NCI-H128 (cell line): ENCODE results near the gene R3HDM1.
"Not testable (repeated sequence)": the region's sequence is repeated elsewhere in the genome, so short reads cannot be mapped to it uniquely, and the experiment has no call there.

Source experiments
- DNase-seq: peaks from one replicate; lab custom pipeline; 2025; ENCODE audit not compliant: unreplicated experiment; lab: John Stamatoyannopoulos, UW

Gene R3HDM1

DNA sequence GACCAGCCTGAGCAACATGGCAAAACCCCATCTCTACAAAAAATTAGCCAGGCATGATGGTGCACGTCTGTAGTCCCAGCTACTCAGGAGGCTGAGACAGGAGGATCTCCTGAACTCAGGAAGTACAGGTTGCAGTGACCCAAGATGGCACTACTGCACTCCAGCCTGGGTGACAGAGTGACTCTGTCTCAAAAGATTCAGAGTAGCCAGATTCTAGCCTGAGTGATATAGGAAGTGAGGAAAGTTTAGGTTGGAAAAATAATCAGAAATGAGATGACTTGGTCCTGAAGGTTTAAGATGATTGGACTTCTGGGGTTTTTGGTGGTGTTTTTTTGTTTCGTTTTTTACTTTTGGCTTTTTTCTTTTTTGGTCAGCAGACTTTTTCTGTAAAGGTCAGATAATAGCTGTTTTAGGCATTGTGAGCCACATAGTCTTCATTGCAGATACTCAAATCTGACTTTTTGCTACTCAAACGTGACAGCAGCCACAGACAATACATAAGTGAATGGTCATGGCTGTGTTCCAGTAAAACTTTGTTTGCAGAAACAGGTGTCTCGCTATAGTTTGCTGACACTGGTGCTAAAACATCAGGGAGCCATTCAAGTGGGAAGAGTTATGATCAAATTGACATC is 106.3 kb downstream of the R3HDM1 start:
- no peak for DNase-seq

DNA sequence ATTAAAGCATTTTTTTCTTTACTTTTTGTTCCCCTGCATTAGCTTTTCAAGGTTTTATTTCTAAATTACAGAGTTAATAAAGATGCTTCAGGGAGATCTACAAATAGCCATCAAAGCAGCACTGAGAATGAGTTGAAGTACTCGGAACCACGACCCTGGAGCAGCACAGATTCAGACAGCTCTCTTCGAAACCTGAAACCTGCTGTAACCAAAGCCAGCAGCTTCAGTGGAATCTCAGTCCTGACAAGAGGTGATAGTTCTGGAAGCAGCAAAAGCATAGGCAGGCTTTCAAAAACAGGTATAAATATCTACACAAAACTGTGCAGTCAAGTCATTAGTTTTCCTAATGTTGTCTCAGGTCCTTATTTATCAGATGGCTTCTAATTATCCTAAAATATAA is 107.5 kb downstream of the R3HDM1 start:
- DNase-seq, result no peak

DNA sequence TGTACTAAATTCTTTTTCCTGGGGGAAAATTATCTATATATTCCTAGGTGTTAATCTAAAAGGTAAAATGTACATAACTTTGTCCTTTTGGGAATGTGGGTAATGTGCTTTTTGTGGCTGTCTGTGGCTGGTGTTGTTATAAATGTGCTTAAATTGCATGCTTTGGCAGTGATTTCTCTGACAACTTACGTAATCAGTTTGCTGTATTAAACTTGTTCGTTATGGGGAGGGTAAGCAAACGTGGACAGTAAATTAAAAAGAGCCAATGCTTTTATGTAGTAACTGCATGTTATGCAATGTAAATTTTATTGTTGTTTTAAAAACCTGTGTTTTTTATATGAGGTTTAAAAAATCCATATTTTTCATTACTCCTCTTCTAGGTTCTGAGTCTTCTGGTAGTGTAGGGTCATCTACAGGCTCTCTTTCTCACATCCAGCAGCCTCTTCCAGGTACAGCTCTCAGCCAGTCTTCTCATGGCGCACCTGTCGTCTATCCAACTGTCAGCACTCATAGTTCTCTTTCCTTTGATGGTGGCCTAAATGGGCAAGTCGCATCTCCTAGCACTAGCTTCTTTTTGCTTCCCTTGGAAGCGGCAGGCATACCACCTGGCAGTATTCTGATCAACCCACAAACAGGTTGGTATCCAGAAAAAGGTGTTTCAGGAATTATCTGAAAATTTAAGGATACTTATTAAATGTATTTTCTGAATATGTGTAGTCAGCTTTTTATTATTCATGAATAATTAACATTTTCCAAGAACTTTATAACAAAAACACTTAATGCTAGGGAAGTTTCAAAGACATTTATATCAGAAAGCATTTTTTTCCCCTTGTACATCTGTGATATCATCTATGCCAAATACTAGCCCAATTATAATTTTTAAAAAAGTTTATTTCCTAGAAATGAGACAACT is 110.1 kb downstream of the R3HDM1 start:
- DNase-seq, result no peak

DNA sequence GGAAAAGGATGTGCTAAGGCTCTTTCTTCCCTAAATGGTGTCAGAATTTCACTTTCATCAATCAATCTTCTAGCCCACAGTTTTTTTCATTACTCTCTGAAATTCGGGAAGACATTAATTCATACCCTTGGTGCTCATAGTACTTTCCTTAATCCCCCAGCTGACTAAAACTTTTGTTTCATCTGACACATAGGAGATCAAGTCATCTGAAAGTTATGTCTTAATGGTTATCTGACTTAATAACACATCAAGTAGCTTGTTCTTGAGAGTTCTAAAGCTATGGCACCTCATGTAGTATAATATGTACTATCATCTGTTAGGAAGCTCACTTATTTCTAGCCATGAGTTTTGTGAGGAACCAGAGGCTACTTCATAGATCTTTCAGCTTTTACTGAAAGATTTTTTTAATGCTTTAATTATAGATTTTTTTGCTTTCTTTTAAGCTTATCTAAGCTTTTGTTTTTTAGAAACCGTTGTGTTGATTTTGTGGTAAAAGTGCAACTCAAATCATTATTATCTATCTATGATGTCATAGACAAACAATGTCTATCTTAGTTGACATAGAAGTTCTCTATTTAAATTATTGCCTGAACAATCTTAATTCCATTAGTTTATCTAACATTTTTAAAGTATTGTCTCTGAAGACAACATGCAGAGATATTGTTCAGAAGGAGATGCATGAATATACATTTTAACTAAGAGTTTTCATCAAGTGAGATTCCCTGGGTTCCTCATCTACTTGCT is 116.7 kb downstream of the R3HDM1 start:
- DNase-seq, result no peak

DNA sequence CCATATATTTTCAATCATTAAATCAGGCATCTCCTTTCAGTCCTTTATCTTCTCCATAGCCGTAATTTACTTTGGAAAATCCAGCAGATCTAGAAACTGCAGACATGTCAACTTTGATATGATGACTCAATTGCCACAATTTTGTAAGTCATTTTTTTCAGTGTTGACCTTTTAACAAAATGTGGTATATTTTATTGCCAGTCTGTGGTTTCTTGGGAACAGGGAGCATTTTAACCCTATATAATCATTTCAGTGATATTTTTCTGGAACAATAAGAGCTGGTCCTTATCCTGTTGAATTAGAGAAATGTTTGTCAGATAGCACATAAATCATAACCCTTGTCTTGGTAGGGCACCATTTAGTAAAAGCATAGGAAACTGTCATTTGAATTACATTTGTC is 119.4 kb downstream of the R3HDM1 start:
- no peak for DNase-seq

DNA sequence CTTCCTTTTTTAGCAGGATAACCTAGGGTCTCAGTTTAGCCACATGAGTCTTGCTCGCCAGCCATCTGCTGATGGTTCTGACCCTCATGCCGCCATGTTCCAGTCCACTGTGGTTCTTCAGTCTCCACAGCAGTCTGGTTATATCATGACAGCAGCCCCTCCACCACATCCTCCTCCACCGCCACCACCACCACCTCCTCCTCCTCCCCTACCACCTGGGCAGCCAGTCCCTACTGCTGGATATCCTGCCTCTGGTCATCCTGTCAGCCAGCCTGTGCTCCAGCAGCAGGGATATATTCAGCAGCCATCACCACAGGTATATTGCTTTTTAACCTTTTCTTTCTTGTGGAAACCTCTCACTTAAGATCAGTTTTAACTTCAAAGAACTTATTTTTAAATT is 120.4 kb downstream of the R3HDM1 start:
- DNase-seq, result no peak

DNA sequence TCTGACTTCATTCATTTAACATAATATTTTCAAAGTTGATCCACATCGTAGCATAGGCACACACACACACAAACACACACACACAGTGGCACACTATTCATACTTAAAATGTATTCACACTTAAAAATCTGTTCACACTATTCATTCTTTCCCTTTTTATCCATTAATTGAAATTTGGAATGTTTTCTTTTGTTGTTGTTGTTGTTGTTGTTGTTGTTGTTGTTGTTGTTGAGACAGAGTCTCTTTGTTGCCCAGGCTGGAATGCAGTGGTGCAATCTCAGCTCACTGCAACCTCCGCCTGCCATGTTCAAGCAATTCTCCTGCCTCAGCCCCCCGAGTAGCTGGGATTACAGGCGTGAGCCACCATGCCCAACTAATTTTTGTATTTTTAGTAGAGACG is 123.0 kb downstream of the R3HDM1 start:
- not testable (repeated sequence) for DNase-seq

DNA sequence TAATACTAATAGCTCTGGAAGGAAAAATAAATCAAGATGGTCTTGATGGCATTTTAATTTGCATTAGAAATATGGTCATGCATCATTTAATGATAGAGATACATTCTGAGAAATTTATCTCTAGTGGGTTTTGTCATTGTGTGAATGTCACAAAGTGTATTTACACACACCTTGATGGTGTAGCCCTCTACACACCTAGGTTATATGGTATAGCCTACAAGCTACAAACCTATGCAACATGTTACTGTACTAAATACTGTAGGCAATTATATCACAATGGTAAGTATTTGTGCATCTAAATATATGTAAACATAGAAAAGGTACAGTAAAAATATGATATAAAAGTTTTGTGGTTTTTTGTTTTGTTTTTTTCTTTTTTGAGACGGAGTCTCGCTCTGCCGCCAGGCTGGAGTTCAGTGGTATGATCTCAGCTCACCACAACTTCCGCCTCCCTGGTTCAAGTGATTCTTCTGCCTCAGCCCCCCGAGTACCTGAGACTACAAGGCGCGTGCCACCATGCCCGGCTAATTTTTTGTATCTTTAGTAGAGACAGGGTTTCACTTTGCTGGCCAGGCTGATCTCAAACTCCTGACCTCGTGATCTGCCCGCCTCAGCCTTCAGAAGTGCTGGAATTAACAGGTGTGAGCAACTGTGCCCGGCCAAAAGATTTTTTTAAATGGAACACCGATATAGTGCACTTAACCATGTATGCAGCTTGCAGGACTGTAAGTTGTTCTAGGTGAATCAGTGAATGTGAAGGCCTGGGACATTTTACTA is 126.7 kb downstream of the R3HDM1 start:
- DNase-seq, result no peak

DNA sequence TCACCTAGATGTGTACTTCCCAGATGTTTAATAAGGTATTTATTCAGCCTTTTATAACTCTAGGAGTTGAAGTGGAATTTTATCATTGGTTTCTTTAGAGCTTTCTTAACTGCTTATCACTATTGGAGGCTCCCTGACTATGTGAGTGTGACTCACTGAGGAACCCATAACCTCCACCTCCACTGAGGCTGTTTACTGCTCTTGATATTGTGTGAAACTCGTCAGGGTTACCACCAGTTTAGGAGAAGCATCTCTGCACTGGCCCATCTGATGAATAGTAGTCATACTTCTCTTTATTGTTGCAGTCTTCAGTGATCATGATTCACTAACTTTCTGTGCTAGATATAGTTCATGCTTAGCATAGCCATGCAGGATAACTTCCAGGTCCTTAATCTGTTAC is 130.8 kb downstream of the R3HDM1 start:
- no peak for DNase-seq

DNA sequence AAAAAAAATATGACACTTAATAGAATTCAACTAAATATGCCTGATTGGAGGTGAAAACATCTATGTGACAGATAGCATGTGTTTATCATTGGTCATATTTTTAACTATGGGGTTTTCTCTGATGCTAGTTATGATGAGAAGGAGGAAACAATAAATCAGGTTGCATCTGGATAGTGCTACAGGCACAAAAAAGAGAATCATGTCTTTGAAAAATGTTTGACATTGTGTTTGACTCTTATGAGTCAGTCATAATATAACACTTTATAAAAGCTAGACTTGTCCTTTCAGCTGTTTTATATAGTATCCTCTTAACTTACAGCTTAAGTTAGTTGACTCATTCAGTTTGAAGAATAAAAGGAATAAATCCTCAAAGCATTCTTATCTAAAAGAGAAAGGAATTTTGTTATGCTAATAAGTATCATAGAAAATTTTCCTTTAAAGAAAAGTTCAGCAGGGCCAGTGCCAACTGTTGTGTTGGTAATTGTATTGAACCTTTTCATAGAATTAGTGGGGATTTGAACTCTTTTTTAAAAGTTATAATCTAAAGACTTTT is 131.9 kb downstream of the R3HDM1 start:
- no peak for DNase-seq

DNA sequence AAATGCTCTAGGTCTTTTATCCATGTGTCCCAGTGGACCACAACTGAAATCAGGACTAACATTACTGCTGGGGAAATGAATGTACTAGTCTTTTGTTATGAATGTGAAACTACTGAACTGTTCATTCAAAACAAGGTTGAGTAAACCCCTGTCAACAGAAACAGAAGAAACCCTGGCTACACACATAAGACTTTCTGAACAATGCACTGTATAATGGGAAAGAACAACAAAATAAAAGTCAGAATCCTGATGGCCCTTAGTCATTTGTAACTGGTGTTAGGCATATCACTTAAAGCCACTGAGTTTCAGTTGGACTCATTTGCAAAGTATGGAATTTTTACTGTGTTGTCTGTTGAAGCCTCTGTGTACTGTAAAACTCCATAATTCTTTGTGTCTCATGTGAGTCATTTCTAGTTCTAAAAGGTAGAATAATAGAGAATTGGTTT is 133.4 kb downstream of the R3HDM1 start:
- no peak for DNase-seq

DNA sequence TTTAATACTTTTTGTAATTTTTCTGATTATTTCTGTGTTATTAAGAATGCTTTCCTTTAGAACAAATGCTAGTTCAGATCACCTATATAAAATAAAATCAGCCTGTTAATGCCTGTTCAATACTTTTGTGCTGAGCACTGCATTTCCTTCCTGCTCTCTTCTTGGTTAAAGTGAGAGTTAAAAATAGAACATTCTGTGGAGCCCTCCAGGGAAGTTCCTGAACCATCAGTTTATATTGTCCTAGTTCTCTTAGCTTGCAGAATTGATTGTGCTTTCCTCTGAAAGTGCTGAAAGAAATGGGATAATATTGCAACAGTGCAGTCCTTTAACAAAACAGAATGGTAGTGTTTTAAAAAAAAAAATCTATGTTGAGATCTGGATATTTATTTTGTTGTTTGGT is 135.8 kb downstream of the R3HDM1 start:
- DNase-seq, result no peak

DNA sequence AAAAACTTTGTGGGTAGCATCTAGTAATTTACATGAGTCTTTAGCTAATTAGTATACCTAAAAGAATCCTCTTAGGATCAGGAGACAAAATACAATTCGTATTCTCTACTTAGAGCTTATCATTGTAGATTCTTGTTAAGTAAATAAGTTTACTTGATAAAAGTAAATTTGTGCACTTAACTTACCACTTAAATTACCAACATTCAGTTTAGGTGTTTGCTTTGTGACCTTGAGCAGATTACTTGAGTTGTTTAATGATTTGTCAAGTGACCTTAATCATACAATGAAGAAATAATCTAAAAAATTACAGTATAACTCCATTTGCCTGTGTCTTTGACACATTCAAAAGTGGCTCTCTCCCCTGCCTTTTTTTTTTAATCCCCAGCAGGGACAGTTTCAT is 143.2 kb downstream of the R3HDM1 start:
- no peak for DNase-seq

DNA sequence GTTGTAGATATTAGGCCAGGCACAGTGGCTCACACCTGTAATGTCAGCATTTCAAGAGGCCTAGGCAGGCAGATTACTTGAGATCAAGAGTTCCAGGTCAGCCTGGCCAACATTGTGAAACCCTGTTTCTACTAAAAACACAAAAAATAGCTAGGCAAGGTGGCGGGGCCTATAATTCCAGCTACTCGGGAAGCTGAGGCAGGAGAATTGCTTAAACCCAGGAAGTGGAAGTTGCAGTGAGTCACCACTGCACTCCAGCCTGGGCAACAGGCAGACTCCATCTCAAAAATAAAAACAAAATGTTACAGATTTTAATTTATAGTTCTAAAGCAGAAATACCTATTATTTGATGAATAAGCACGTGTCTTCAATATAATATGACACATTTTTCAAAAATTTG is 144.7 kb downstream of the R3HDM1 start:
- DNase-seq, result no peak

DNA sequence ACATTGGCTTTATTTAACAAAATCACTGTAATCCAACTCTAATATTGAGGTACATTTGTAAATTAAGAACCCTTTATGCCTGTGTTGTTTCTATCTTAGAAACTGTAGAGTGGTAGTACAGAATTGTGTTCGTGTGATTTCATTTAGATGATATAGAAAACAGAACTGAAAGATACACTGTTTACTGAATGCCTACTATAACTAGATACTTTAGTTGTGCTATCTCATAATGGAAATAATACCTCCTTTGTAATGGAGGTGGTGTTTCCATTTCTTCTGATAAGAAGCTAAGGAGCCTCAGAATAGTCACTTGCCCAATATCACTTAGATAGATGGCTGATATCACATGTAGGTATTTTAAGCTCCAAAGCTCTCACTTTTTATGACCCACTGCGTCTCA is 147.8 kb downstream of the R3HDM1 start:
- DNase-seq, result no peak

DNA sequence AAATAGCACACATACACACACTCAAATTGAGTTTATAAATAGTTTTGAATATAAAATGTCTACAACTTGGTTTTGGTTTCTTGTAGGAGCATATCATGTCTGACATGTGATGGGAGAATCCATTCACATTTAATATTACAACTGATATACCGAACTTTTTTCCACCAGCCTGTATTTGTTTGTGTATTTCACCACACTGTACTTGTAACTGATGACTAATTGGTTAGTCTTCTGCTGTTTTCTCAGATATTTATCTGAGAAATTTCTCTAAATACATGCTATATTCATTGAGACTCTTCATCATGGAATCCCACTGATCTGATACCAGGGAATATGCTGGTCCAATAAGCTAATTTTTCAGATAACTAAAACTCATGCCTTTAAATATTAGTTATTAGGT is 154.1 kb downstream of the R3HDM1 start:
- no peak for DNase-seq

DNA sequence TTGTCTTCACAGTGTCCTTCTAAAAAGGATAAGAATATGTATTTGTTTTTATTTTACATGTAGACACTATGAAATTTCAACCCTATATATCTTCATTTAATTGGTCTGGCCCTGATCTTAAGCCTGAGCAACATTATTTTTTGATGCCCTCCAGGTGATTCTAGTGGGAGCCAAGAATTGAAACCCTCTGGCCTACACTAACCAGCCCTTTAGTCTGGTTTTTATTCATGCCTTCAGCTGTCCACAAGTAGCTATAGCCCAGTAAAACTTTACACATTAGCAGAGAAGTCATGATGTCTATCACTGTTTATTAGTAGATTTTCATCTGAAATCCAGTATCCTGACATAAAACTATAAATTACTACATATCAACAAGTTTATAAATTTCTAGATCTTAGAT is 157.7 kb downstream of the R3HDM1 start:
- no peak for DNase-seq

DNA sequence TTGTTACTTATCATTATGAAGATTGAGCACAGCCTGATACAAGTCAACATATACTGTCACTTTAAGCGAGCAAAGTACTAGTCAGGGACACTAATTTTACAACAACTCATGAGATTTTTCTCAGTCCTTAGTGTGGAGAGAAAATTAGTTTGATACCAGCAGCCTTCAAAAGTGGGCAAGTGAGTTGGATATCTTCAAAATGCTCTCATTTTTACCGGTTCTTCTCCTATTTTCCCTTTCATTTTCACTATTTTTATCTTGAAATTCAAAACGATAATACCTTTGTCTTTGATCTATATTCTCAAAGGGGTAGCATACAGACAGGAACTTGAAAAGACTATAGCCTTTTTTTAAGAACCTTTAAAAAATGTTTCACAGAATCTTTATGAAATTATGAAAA is 158.4 kb downstream of the R3HDM1 start:
- no peak for DNase-seq

DNA sequence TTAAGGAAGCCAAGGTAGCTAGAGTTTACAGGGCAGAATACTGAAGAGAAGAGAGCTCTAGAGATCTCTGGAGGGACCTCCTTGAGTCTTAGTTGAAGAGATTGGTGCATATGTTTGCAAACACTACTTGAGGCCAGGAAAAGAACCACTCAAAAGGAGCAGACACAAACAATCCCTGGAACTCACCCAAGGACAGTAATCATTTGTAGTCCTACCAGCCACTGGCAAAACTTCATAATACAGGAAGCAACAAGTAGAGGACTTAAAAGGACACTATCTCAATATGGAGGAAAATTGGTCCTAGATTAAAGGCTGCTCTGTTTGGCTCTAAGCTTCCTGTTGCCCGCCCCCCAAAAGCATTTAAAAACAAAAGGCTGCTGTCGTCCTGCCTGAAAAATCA is 163.4 kb downstream of the R3HDM1 start:
- DNase-seq, result no peak

DNA sequence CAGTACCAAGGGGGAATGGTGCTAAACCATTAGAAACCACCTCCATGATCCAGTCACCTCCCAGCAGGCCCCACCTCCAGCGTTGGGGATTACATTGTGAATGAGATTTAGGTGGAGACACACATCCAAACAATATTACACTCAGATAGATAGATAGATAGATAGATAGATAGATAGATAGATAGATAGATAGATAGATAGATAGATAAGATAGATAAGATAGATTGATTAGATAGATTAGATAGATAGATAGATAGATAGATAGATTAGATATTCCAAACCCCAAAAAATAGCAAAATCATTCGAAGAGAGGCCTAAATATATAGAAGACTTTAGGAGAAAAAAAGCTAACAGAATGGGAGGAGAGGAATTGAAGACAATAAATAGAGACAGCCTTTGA is 167.6 kb downstream of the R3HDM1 start:
- no peak for DNase-seq

DNA sequence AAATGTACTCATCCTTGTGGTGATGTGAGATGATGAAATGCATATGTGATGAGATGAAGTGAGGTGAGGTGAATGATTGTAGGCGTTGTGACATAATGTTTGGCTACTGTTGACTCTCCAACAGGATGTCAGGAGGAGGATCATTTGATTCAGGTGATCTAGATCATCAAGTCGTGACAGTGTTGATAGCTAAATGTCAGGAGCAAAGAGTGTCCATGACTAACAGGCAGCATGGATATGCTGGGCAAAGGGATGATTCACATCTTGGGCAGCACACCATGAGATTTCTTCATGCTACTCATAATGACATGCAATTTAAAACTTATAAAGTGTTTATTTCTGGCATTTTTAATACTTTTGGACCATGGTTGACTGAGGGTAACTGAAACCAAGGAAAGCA is 170.2 kb downstream of the R3HDM1 start:
- no peak for DNase-seq
